PFSK-1 (cell line): ENCODE results near the gene CYTL1.

Source experiments
- POLR2AphosphoS5 ChIP-seq: IDR thresholded peaks from 2 replicates; pipeline ENCODE4 v1.6.1; 2012; ENCODE audit warnings: low read depth, mild to moderate bottlenecking, control low read depth, low read length, moderate library complexity
- SIN3A ChIP-seq: IDR thresholded peaks from 2 replicates; pipeline ENCODE4 v1.6.1; 2012; ENCODE audit warnings: mild to moderate bottlenecking, low read length, moderate library complexity, borderline replicate concordance; ENCODE audit not compliant: insufficient read depth
- TAF1 ChIP-seq: IDR thresholded peaks from 2 replicates; pipeline ENCODE4 v1.6.1; 2012; ENCODE audit warnings: low read length, control low read depth, borderline replicate concordance; ENCODE audit not compliant: insufficient read depth
- TF ChIP-seq, protein P1 (sequence below), 2 experiments: IDR thresholded peaks; 2 replicates each; pipeline versions ENCODE4 v1.6.1 to v1.8.0; 2011 to 2012; ENCODE audit warnings: low read depth in 2 of 2, low read length in 2 of 2, control low read depth in 1 of 2, inconsistent platforms in 1 of 2, mild to moderate bottlenecking in 1 of 2, moderate library complexity in 1 of 2; ENCODE audit not compliant: insufficient read depth in 1 of 2

GRCh38 chr4:5067908-5068307 lies 48.6 kb upstream of the CYTL1 start:
- TF ChIP-seq, protein P1, sequence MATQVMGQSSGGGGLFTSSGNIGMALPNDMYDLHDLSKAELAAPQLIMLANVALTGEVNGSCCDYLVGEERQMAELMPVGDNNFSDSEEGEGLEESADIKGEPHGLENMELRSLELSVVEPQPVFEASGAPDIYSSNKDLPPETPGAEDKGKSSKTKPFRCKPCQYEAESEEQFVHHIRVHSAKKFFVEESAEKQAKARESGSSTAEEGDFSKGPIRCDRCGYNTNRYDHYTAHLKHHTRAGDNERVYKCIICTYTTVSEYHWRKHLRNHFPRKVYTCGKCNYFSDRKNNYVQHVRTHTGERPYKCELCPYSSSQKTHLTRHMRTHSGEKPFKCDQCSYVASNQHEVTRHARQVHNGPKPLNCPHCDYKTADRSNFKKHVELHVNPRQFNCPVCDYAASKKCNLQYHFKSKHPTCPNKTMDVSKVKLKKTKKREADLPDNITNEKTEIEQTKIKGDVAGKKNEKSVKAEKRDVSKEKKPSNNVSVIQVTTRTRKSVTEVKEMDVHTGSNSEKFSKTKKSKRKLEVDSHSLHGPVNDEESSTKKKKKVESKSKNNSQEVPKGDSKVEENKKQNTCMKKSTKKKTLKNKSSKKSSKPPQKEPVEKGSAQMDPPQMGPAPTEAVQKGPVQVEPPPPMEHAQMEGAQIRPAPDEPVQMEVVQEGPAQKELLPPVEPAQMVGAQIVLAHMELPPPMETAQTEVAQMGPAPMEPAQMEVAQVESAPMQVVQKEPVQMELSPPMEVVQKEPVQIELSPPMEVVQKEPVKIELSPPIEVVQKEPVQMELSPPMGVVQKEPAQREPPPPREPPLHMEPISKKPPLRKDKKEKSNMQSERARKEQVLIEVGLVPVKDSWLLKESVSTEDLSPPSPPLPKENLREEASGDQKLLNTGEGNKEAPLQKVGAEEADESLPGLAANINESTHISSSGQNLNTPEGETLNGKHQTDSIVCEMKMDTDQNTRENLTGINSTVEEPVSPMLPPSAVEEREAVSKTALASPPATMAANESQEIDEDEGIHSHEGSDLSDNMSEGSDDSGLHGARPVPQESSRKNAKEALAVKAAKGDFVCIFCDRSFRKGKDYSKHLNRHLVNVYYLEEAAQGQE (IDR thresholded peaks at IDR 0.05; ENCODE audit: insufficient read depth in 1 of 2, low read depth in 2 of 2, low read length in 2 of 2) = no peak
- TF ChIP-seq TAF1 (no peak), SIN3A (no peak), POLR2AphosphoS5 (no peak)
